ENCODE data around the gene CLIP2.
"Not testable (repeated sequence)": the region's sequence is repeated elsewhere in the genome, so short reads cannot be mapped to it uniquely, and the experiment has no call there.

DNA sequence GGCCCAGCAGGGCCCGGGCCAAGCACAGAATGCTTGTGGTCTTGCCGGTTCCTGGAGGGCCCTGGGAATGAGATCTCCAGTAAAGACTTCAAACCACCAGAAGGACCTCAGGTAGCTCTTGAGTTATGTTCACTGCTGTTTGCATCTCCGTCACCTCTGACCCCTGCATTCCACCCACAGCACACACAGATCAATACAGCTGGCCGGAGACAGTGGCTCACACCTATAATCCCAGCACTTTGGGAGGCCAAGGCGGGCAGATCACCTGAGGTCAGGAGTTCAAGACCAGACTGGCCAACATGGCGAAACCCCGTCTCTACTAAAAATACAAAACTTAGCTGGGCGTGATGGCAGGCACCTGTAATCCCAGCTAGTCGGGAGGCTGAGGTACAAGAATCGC lies 40.1 kb upstream of the CLIP2 start:
- TF ChIP-seq EZH2phosphoT487 (IDR thresholded peaks at IDR 0.05; ENCODE audit: borderline replicate concordance); CTCF (conservative IDR thresholded peaks at IDR 0.05; ENCODE audit: low read length): not testable (repeated sequence)

Data from Loucy (cell line).